GM06990 (cell line): ENCODE data around the gene LRRC8B.

Experiments
- DNase-seq: peaks from one replicate; pipeline ENCODE4 v3.0.0-alpha.2; 2011; ENCODE audit not compliant: insufficient read length; ENCODE audit errors: extremely low read depth
- H3K27me3 ChIP-seq: replicated peaks from 2 replicates; pipeline ENCODE4 v1.6.0; 2011; ENCODE audit warnings: low read length; ENCODE audit not compliant: control insufficient read depth, insufficient read depth
- H3K36me3 ChIP-seq: 2 replicates; pipeline ENCODE4 v1.5.1; 2011; ENCODE audit warnings: low read length; ENCODE audit not compliant: control insufficient read depth, insufficient read depth
- H3K4me3 ChIP-seq: replicated peaks from 2 replicates; pipeline ENCODE4 v1.5.1; 2011; ENCODE audit warnings: low read depth, mild to moderate bottlenecking, control low read depth, low read length
- CTCF ChIP-seq: IDR thresholded peaks from 2 replicates; pipeline ENCODE4 v1.5.1; 2011; ENCODE audit warnings: low read length, control low read depth, mild to moderate bottlenecking, inconsistent platforms; ENCODE audit not compliant: insufficient read depth, poor library complexity, severe bottlenecking

Gene LRRC8B

GRCh38 chr1:89633248-89633799, 108.7 kb downstream of the LRRC8B start:
- no peaks in the 10 kb centered on the region for H3K36me3 ChIP-seq
- TF ChIP-seq CTCF, result no peak
- no peaks in the 10 kb centered on the region for H3K27me3 ChIP-seq
- H3K4me3 ChIP-seq, result peak overlapping the region; percentile 88
- peak; percentile 83 for DNase-seq

GRCh38 chr1:89633800-89634625, 109.4 kb downstream of the LRRC8B start:
- Histone ChIP-seq H3K36me3 (no peaks in the 10 kb centered on the region), H3K27me3 (no peaks in the 10 kb centered on the region), H3K4me3 (peak overlapping the region; percentile 88)
- no peak for DNase-seq
- TF ChIP-seq CTCF, result no peak

GRCh38 chr1:89635825-89636815, 111.5 kb downstream of the LRRC8B start:
- Histone ChIP-seq H3K4me3 (no peak overlapping the region), H3K27me3 (no peaks in the 10 kb centered on the region), H3K36me3 (no peaks in the 10 kb centered on the region)
- no peak for TF ChIP-seq CTCF
- no peak for DNase-seq

- TF ChIP-seq CTCF, result no peak
- DNase-seq, result no peak
Observed at GRCh38 chr1:89637496-89637895, 112.9 kb downstream of the LRRC8B start.

GRCh38 chr1:89640440-89640839, 115.8 kb downstream of the LRRC8B start:
- Histone ChIP-seq H3K36me3 (no peaks in the 10 kb centered on the region), H3K4me3 (no peak overlapping the region), H3K27me3 (no peaks in the 10 kb centered on the region)
- TF ChIP-seq CTCF, result no peak
- DNase-seq, result no peak

More at GRCh38 chr1:89637496-89637895, 112.9 kb downstream of the LRRC8B start:
- no peaks in the 10 kb centered on the region for H3K27me3 ChIP-seq
- no peak overlapping the region for H3K4me3 ChIP-seq
- H3K36me3 ChIP-seq, result no peaks in the 10 kb centered on the region
